Keratinocyte (primary cell): Measurements from ENCODE around the gene COL6A1. TPM values are rescaled to one million over a fixed set of nuclear protein-coding genes. Genes with fewer than 3 reads are reported as not detected.
"Not testable (repeated sequence)": the region's sequence is repeated elsewhere in the genome, so short reads cannot be mapped to it uniquely, and the experiment has no call there.

Source experiments
- DNase-seq: peaks from one replicate; pipeline ENCODE4 v3.0.0-alpha.2; 2011; ENCODE audit warnings: low read depth, missing footprints, low spot score
- FAIRE-seq: peaks from 2 replicates; lab custom pipeline; 2011; peaks lifted over from hg19 to GRCh38; lab: Jason Lieb, UNC
- H2AFZ ChIP-seq: 2 replicates; pipeline ENCODE4 v1.6.0; 2012; ENCODE audit warnings: low read length, control low read depth, inconsistent platforms; ENCODE audit not compliant: control insufficient read depth
- H3K27ac ChIP-seq: 2 replicates; pipeline ENCODE4 v1.5.1; 2011; ENCODE audit warnings: low read length; ENCODE audit not compliant: control insufficient read depth, insufficient read depth
- H3K27me3 ChIP-seq: 3 replicates; pipeline ENCODE4 v1.6.0; 2011; ENCODE audit warnings: low read length; ENCODE audit not compliant: control insufficient read depth, insufficient read depth; ENCODE audit errors: extremely low read depth
- H3K36me3 ChIP-seq, 2 experiments: 2 replicates in 1 of 2; 3 replicates in 1 of 2; pipeline ENCODE4 v1.5.1; 2011; ENCODE audit warnings: low read length in 2 of 2, mild to moderate bottlenecking in 1 of 2; ENCODE audit not compliant: control insufficient read depth in 2 of 2, insufficient read depth in 2 of 2; ENCODE audit errors: extremely low read depth in 1 of 2
- H3K4me1 ChIP-seq: 3 replicates; pipeline ENCODE4 v1.5.1; 2011; ENCODE audit warnings: low read length; ENCODE audit not compliant: control insufficient read depth, insufficient read depth; ENCODE audit errors: extremely low read depth
- H3K4me2 ChIP-seq: 3 replicates; pipeline ENCODE4 v1.6.0; 2011; ENCODE audit warnings: low read depth, low read length; ENCODE audit not compliant: control insufficient read depth, insufficient read depth; ENCODE audit errors: extremely low read depth
- H3K4me3 ChIP-seq, 3 experiments: fragments of 200-600 bp in 1 of 3; sonication (generic) in 1 of 3; 2 replicates in 2 of 3; 3 replicates in 1 of 3; pipeline ENCODE4 v1.5.1; 2011 to 2016; ENCODE audit warnings: low read length in 3 of 3, mild to moderate bottlenecking in 3 of 3, control low read depth in 2 of 3, inconsistent platforms in 1 of 3, low read depth in 1 of 3, mixed read lengths in 1 of 3, mixed run types in 1 of 3, moderate library complexity in 1 of 3; ENCODE audit not compliant: control insufficient read depth in 2 of 3, insufficient read depth in 2 of 3; ENCODE audit errors: extremely low read depth in 1 of 3
- H3K79me2 ChIP-seq: 2 replicates; pipeline ENCODE4 v1.6.0; 2012; ENCODE audit warnings: low read length; ENCODE audit not compliant: control insufficient read depth, insufficient read depth
- H3K9ac ChIP-seq: 3 replicates; pipeline ENCODE4 v1.6.0; 2011; ENCODE audit warnings: low read length; ENCODE audit not compliant: control insufficient read depth, insufficient read depth; ENCODE audit errors: extremely low read depth
- H3K9me1 ChIP-seq: 3 replicates; pipeline ENCODE4 v1.6.0; 2011; ENCODE audit warnings: low read length; ENCODE audit not compliant: control insufficient read depth, insufficient read depth; ENCODE audit errors: extremely low read depth
- H3K9me3 ChIP-seq: 2 replicates; pipeline ENCODE4 v1.5.1; 2012; ENCODE audit warnings: low read depth, low read length; ENCODE audit not compliant: control insufficient read depth
- H4K20me1 ChIP-seq: 3 replicates; pipeline ENCODE4 v1.6.0; 2011; ENCODE audit warnings: low read length; ENCODE audit not compliant: control insufficient read depth, insufficient read depth; ENCODE audit errors: extremely low read depth
- CTCF ChIP-seq, 3 experiments: IDR thresholded peaks in 1 of 3; conservative IDR thresholded peaks in 1 of 3; optimal IDR thresholded peaks in 1 of 3; 2 replicates in 2 of 3; 3 replicates in 1 of 3; pipeline versions ENCODE3 to v1.5.1; 2011; ENCODE audit warnings: low read length in 3 of 3, mild to moderate bottlenecking in 3 of 3, moderate library complexity in 2 of 3, control low read depth in 1 of 3, inconsistent platforms in 1 of 3; ENCODE audit not compliant: insufficient read depth in 2 of 3; ENCODE audit errors: extremely low read depth in 1 of 3
- EZH2 ChIP-seq: IDR thresholded peaks from one replicate; pipeline ENCODE4 v1.6.1; 2012; ENCODE audit warnings: inconsistent platforms, mild to moderate bottlenecking, low read length, moderate library complexity
- dilution Hi-C: fragments of 300-500 bp; cut with MboI; formaldehyde crosslinking; loops from one replicate; pipeline ENCODE4 v1.7.0; 2020; ENCODE audit warnings: low sequenced_read_pairs; ENCODE audit not compliant: extremely low pct_ligation_motif_present
- polyA plus RNA-seq, 5 experiments: library from polyadenylated mRNA; depleted of rRNA in 3 of 5; stranded (reverse) in 3 of 5; stranded (forward) in 1 of 5; unstranded in 1 of 5; fragments of >200 nt; gene quantifications; 1 replicate in 1 of 5; 2 replicates in 3 of 5; 3 replicates in 1 of 5; pipeline versions ENCODE4 v1.2.1 to v1.2.3, GENCODE V29; 2011 to 2012; ENCODE audit warnings: missing spikeins in 2 of 5, low read depth in 1 of 5, low replicate concordance in 1 of 5

Gene COL6A1
- polyA plus RNA-seq, 1 donor (not counting 4 experiments of a cell fraction or from before 2014, with no cell fraction given), result 2.5 TPM

DNA sequence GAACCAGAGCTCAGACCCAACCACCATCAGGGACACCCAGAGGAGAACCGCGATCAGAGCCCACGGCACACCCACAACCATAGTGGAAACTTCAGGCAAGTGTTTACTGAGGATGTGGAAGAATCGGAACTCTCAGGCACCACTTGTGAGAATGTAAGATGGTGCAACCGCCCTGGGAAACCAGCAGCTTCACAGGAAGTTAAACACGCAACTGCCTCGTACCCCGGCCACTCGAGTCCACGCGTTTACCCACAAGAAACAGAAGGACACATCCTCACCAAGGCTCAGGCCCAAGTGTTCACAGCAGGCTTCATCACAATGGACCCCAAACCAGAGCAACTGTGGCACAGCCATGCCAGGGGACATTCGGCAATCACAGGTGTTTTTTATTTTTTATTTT lies 64.9 kb downstream of the COL6A1 start:
- FAIRE-seq, result no peak
- dilution Hi-C loops, result no loop called here
- Histone ChIP-seq H2AFZ (no peak overlapping the region), H3K27me3 (no peaks in the 10 kb centered on the region), H3K9me1 (no peaks in the 10 kb centered on the region), H3K27ac (no peak overlapping the region), H3K9me3 (no peaks in the 10 kb centered on the region), H3K36me3 (no peaks in the 10 kb centered on the region), H3K4me1 (peaks cover 4% of the 10 kb centered on the region), H3K4me3 (no peak overlapping the region), H4K20me1 (no peaks in the 10 kb centered on the region), H3K79me2 (no peaks in the 10 kb centered on the region), H3K4me2 (no peak overlapping the region), H3K9ac (no peak overlapping the region)
- TF ChIP-seq EZH2, result no peak
- no peak for TF ChIP-seq CTCF (optimal IDR thresholded peaks at IDR 0.05 in 1 of 3, IDR thresholded peaks at IDR 0.05 in 1 of 3, conservative IDR thresholded peaks at IDR 0.05 in 1 of 3; ENCODE audit: extremely low read depth in 1 of 3, insufficient read depth in 2 of 3, low read length in 3 of 3)
- DNase-seq, result no peak

DNA sequence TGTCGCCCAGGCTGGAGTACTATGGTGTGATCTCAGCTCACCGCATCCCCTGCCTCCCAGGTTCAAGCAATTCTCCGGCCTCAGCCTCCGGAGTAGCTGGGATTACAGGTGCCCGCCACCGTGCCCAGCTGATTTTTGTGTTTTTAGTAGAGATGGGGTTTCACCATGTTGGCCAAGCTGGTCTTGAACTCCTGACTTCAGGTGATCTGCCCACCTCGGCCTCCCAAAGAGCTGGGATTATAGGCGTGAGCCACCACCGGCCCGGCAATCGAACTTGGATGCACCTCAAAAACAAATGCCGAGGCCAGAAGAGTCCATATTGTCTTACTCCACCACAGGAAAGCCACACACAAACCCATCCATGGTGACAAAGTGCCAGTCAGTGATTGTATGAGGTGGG lies 65.3 kb downstream of the COL6A1 start:
- H2AFZ ChIP-seq, H3K9me3 ChIP-seq, H3K27ac ChIP-seq, dilution Hi-C loops, H3K9ac ChIP-seq, H3K9me1 ChIP-seq, FAIRE-seq, H3K79me2 ChIP-seq, H3K36me3 ChIP-seq, H3K4me1 ChIP-seq, DNase-seq, H4K20me1 ChIP-seq, H3K4me2 ChIP-seq, H3K4me3 ChIP-seq, H3K27me3 ChIP-seq: not testable (repeated sequence)
